GM12878 (cell line): Measurements from ENCODE around the gene NKX2-3. TPM values are rescaled to one million over a fixed set of nuclear protein-coding genes. Genes with fewer than 3 reads are reported as not detected.

Experiments used
- ATAC-seq: fragments of 200-7000 bp; cut with Tn5 transposase; 3 replicates; pipeline ENCODE4 v1.9.1; 2020; ENCODE audit warnings: mild to moderate bottlenecking, moderate library complexity
- BruUV-seq: library from RNA; stranded (reverse); fragments of 400-500 nt; replicated peaks from 2 replicates; lab custom pipeline; 2021; lab: Mats Ljungman, UMichigan
- CTCF ChIA-PET: fragments of 300-600 bp; sonication (Branson Sonifier 250); formaldehyde crosslinking; extraction: SDS; loops from one replicate; lab custom pipeline; 2021; ENCODE audit warnings: inconsistent platforms; lab: Yijun Ruan, JAX
- POLR2A ChIA-PET: fragments of 350-600 bp; formaldehyde crosslinking; extraction: SDS; loops from one replicate; lab custom pipeline; 2021; ENCODE audit warnings: inconsistent platforms; lab: Charles Lee
- RAD21 ChIA-PET: fragments of 300-600 bp; sonication (Branson Sonifier 250); formaldehyde crosslinking; loops from one replicate; lab custom pipeline; 2023; ENCODE audit warnings: antibody characterized with exemption; ENCODE audit not compliant: unreplicated experiment; lab: Charles Lee
- SMC1A ChIA-PET: fragments of 300-600 bp; sonication (Branson Sonifier 250); formaldehyde crosslinking; loops from one replicate; lab custom pipeline; 2023; ENCODE audit not compliant: unreplicated experiment, uncharacterized antibody; lab: Charles Lee
- DNase-seq: peaks from one replicate; pipeline ENCODE4 v3.0.0-alpha.2; 2011; ENCODE audit warnings: low read depth, low spot score
- FAIRE-seq: peaks from 3 replicates; lab custom pipeline; 2011; peaks lifted over from hg19 to GRCh38; lab: Jason Lieb, UNC
- H2AFZ ChIP-seq: 2 replicates; pipeline ENCODE4 v1.6.0; 2011; ENCODE audit warnings: low read depth, low read length, control low read depth; ENCODE audit not compliant: control insufficient read depth
- H3K27ac ChIP-seq: 2 replicates; pipeline ENCODE4 v1.5.1; 2011; ENCODE audit warnings: control low read depth; ENCODE audit not compliant: control insufficient read depth, insufficient read depth
- H3K27me3 ChIP-seq, 2 experiments: replicated peaks in 1 of 2; 2 replicates each; pipeline versions ENCODE4 v1.6.0 to v1.6.1; 2011; ENCODE audit warnings: low read length in 1 of 2; ENCODE audit not compliant: control insufficient read depth in 2 of 2, insufficient read depth in 2 of 2
- H3K36me3 ChIP-seq, 2 experiments: 2 replicates each; pipeline ENCODE4 v1.5.1; 2011; ENCODE audit warnings: low read length in 1 of 2; ENCODE audit not compliant: control insufficient read depth in 2 of 2, insufficient read depth in 2 of 2
- H3K4me1 ChIP-seq: 2 replicates; pipeline ENCODE4 v1.6.1; 2011; ENCODE audit warnings: mild to moderate bottlenecking, low read length, moderate library complexity, mixed read lengths; ENCODE audit not compliant: control insufficient read depth, insufficient read depth
- H3K4me2 ChIP-seq: 2 replicates; pipeline ENCODE4 v1.6.0; 2011; ENCODE audit warnings: control low read depth; ENCODE audit not compliant: control insufficient read depth, insufficient read depth
- H3K4me3 ChIP-seq: fragments of 200-600 bp; sonication (generic); 2 replicates; pipeline ENCODE4 v1.5.1; 2016
- H3K79me2 ChIP-seq: 2 replicates; pipeline ENCODE4 v1.6.0; 2011; ENCODE audit warnings: low read length; ENCODE audit not compliant: control insufficient read depth, insufficient read depth
- H3K9ac ChIP-seq: 2 replicates; pipeline ENCODE4 v1.8.0; 2011; ENCODE audit warnings: low read length, control low read depth, mixed read lengths; ENCODE audit not compliant: control insufficient read depth, insufficient read depth
- H3K9me3 ChIP-seq: replicated peaks from 3 replicates; pipeline ENCODE4 v1.5.1; 2011; ENCODE audit warnings: mild to moderate bottlenecking, low read length; ENCODE audit not compliant: control insufficient read depth, insufficient read depth
- H4K20me1 ChIP-seq: 2 replicates; pipeline ENCODE4 v1.6.0; 2011; ENCODE audit not compliant: control insufficient read depth, insufficient read depth
- BHLHE40 ChIP-seq, 2 experiments: fragments of 450-650 bp in 1 of 2; IDR thresholded peaks; 2 replicates each; pipeline ENCODE4 v1.6.1; 2011 to 2017; ENCODE audit warnings: low read depth in 2 of 2, borderline replicate concordance in 1 of 2, improper control_type of control experiment in 1 of 2, low read length in 1 of 2, mild to moderate bottlenecking in 1 of 2
- FOS ChIP-seq: IDR thresholded peaks from 3 replicates; pipeline ENCODE4 v1.6.1; 2011; ENCODE audit warnings: borderline replicate concordance; ENCODE audit not compliant: insufficient read length; ENCODE audit errors: extremely low read depth
- JUNB ChIP-seq: IDR thresholded peaks from 2 replicates; pipeline ENCODE4 v1.6.1; 2016; ENCODE audit warnings: antibody characterized with exemption, mild to moderate bottlenecking
- JUND ChIP-seq: IDR thresholded peaks from 2 replicates; pipeline ENCODE4 v1.6.1; 2012; ENCODE audit warnings: low read depth, mild to moderate bottlenecking, low read length, improper control_type of control experiment, moderate library complexity
- KAT2A ChIP-seq: conservative IDR thresholded peaks from 2 replicates; pipeline ENCODE4 v1.6.1; 2011; ENCODE audit warnings: low read depth, low read length; ENCODE audit not compliant: control insufficient read depth
- RAD51 ChIP-seq: fragments of 450-650 bp; IDR thresholded peaks from 2 replicates; pipeline ENCODE4 v1.6.1; 2016; ENCODE audit warnings: moderate library complexity, mild to moderate bottlenecking, inconsistent platforms
- SRF ChIP-seq, 2 experiments: IDR thresholded peaks; 2 replicates each; pipeline ENCODE4 v1.6.1; 2011; ENCODE audit warnings: low read depth in 2 of 2, low read length in 2 of 2, mild to moderate bottlenecking in 1 of 2, moderate library complexity in 1 of 2
- TARDBP ChIP-seq: IDR thresholded peaks from 2 replicates; pipeline ENCODE4 v1.6.1; 2016; ENCODE audit warnings: borderline replicate concordance
- TCF12 ChIP-seq: IDR thresholded peaks from 2 replicates; pipeline ENCODE4 v1.6.1; 2011; ENCODE audit warnings: low read depth, mild to moderate bottlenecking, low read length
- TCF7 ChIP-seq: IDR thresholded peaks from 2 replicates; pipeline ENCODE4 v1.6.1; 2014; ENCODE audit warnings: antibody characterized with exemption, borderline replicate concordance
- WGBS: methylation state at CpG from one replicate; pipeline ENCODE4 v1.1.6; 2016; ENCODE audit warnings: low lambda C conversion rate; ENCODE audit not compliant: insufficient replicate concordance, insufficient coverage; ENCODE audit errors: missing lambda C conversion rate; 5-methylcytosine and 5-hydroxymethylcytosine counted together
- in situ Hi-C: fragments of 300-500 bp; cut with MboI; formaldehyde crosslinking; loops from 9 replicates; pipeline ENCODE4 v1.14.3; 2018; ENCODE audit warnings: mixed read lengths
- intact Hi-C: fragments of 100-400 bp; cut with micrococcal nuclease; formaldehyde crosslinking; loops from one replicate; pipeline ENCODE4 v1.14.2; 2022; ENCODE audit not compliant: unreplicated experiment
- polyA plus RNA-seq, 11 experiments: library from polyadenylated mRNA; depleted of rRNA in 4 of 11; unstranded in 6 of 11; stranded (reverse) in 5 of 11; fragments of >200 nt; fragmentation: Nextera tagmentation in 4 of 11; fragmentation: Illumina TruSeq in 1 of 11; extraction: Ambion mirVana in 4 of 11; extraction: Trizol in 1 of 11; gene quantifications; 1 replicate in 1 of 11; 2 replicates in 10 of 11; pipeline versions ENCODE4 v1.2.1 to v1.2.3, GENCODE V29; 2011 to 2016; ENCODE audit warnings: inconsistent platforms in 2 of 11, missing spikeins in 2 of 11, low read depth in 1 of 11
- total RNA-seq, 4 experiments: library from RNA; depleted of rRNA in 3 of 4; stranded (reverse); fragments of >200 nt in 3 of 4; fragmentation: Illumina TruSeq in 1 of 4; extraction: Trizol in 1 of 4; gene quantifications; 2 replicates each; pipeline versions ENCODE4 v1.2.1 to v1.2.3, GENCODE V29; 2013 to 2021

NKX2-3 gene
- total and polyA plus RNA-seq, 10 of the 15 experiments (the other 5 are each of a cell fraction or from before 2014, with no cell fraction given): not detected

- TF ChIP-seq TCF7 (no peak), FOS (no peak)
Measured at GRCh38 chr10:99548041-99548530, 15.3 kb downstream of the NKX2-3 start (continued).

GRCh38 chr10:99551158-99551557 lies 18.4 kb downstream of the NKX2-3 start:
- in situ Hi-C loops (no loop called here), intact Hi-C loops (no loop called here)
- ChIA-PET RAD21 (interaction anchor here (2.1 kb wide), 1 partner anchor 115 kb away, joined by 6 read pairs; no protein-coding TSS in a partner anchor), POLR2A (no interaction called here), CTCF (interaction anchor here (0.6 to 2.6 kb wide), 5 partner anchors 8 to 115 kb away, joined by 3 to 7 read pairs (median 6); no protein-coding TSS in a partner anchor), SMC1A (interaction anchor here (0.7 kb wide), 1 partner anchor 52 kb away, joined by 3 read pairs; no protein-coding TSS in a partner anchor)
- Histone ChIP-seq H3K4me3 (no peak overlapping the region), H4K20me1 (no peaks in the 10 kb centered on the region), H3K4me2 (no peak overlapping the region), H3K79me2 (no peaks in the 10 kb centered on the region), H3K27ac (no peak overlapping the region), H3K4me1 (peaks cover 10% of the 10 kb centered on the region), H3K9me3 (no peaks in the 10 kb centered on the region), H2AFZ (no peak overlapping the region), H3K9ac (no peak overlapping the region), H3K36me3 (no peaks in the 10 kb centered on the region), H3K27me3 (peaks cover 0 to 2% of the 10 kb centered on the region in 2 experiments; a peak in 2 of 4 replicates)
- no peak for FAIRE-seq
- ATAC-seq: peak; percentile 23; the same call in 2 of the 3 replicates
- no peak for TF ChIP-seq JUND
- 0 out of 2 replicates have a peak, but pooled peaks have one; percentile 36 for TF ChIP-seq TCF12
- no peak for DNase-seq
- no TSS peak for BruUV-seq
- WGBS: 26% methylated on average over 5 of the region's 5 CpGs

- H3K4me1 ChIP-seq: peaks cover 15% of the 10 kb centered on the region
- H3K9ac ChIP-seq: no peak overlapping the region
- no peak overlapping the region for H2AFZ ChIP-seq
- H3K36me3 ChIP-seq: no peaks in the 10 kb centered on the region
- intact Hi-C loops: no loop called here
- TF ChIP-seq KAT2A (no peak), RAD51 (no peak), SRF (IDR thresholded peaks at IDR 0.05; ENCODE audit: low read depth in 2 of 2, low read length in 2 of 2) (no peak), JUNB (no peak), TARDBP (no peak), BHLHE40 (IDR thresholded peaks at IDR 0.05; ENCODE audit: borderline replicate concordance in 1 of 2, low read depth in 2 of 2, low read length in 1 of 2) (no peak)
- SMC1A ChIA-PET: interaction anchor here (0.8 to 1.4 kb wide), 2 partner anchors 93 to 116 kb away, joined by 3 to 6 read pairs; no protein-coding TSS in a partner anchor
- no peak overlapping the region for H3K4me2 ChIP-seq
- H4K20me1 ChIP-seq: no peaks in the 10 kb centered on the region
- POLR2A ChIA-PET: no interaction called here
- ATAC-seq (no peak), DNase-seq (no peak), FAIRE-seq (no peak)
- no peak overlapping the region for H3K4me3 ChIP-seq
- CTCF ChIA-PET: interaction anchor here (0.6 to 2.6 kb wide), 6 partner anchors 8 to 145 kb away, joined by 3 to 7 read pairs (median 6); no protein-coding TSS in a partner anchor
- 0% methylated on average over 3 of the region's 3 CpGs for WGBS
- in situ Hi-C loops: no loop called here
- H3K79me2 ChIP-seq: no peaks in the 10 kb centered on the region
- H3K27me3 ChIP-seq: peaks cover 0 to 2% of the 10 kb centered on the region in 2 experiments; a peak in 2 of 4 replicates
- no TSS peak for BruUV-seq
- no peaks in the 10 kb centered on the region for H3K9me3 ChIP-seq
- H3K27ac ChIP-seq: no peak overlapping the region
- RAD21 ChIA-PET: interaction anchor here (2.1 kb wide), 1 partner anchor 116 kb away, joined by 6 read pairs; no protein-coding TSS in a partner anchor
Measured at GRCh38 chr10:99551616-99552015, 18.9 kb downstream of the NKX2-3 start.
